DMS79 (cell line): Measurements from ENCODE around the gene ZNF385B.
A peak's percentile ranks its signal among the peaks of the same experiment; 100 is the strongest.
"Not testable (repeated sequence)": the region's sequence is repeated elsewhere in the genome, so short reads cannot be mapped to it uniquely, and the experiment has no call there.

Experiments used
- DNase-seq: peaks from one replicate; lab custom pipeline; 2025; lab: John Stamatoyannopoulos, UW

The ZNF385B gene

DNA sequence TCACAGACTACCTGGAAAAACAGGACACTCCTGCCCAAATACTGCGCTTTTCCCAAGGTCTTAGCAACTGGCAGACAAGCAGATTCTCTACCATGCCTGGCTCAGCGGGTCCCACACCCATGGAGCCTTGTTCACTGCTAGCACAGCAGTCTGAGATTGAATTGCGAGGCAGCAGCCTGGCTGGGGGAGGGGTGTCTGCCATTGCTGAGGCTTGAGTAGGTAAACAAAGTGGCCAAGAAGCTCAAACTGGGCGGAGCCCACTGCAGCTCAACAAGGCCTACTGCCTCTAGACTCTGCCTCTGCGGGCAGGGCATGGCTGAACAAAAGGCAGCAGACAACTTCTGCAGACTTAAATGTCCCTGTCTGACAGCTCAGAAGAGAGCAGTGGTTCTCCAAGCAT, 231.6 kb downstream of the ZNF385B start:
- not testable (repeated sequence) for DNase-seq

GRCh38 chr2:179626261-179626660, 235.2 kb downstream of the ZNF385B start:
- no peak for DNase-seq

- DNase-seq = no peak
Measured at GRCh38 chr2:179622635-179623300, 238.6 kb downstream of the ZNF385B start.

- no peak for DNase-seq
Measured at GRCh38 chr2:179622112-179622511, 239.3 kb downstream of the ZNF385B start.

DNA sequence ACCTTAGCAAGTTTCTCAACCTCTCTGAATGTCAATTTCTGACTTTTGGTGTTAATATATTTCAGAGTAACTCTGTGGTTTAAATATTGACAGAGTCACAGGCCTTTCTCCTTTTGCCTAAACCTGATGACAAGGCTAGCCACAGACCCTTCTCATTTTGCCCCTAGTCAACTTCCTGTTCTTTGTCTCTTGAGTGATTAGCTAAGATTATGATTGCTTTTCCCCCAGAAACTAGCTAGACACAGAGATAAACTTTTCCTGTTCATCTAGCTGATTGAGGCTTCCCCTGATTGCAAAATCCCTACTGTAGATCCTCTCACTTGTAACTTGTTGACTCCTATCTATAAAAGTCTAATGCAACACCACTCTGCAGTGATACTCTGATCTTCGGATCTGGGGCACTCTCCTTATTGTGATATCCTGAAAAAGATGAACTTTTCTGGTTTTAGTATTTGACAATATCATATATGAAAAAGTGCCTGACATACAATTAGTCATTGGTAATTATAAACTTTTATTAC, 241.4 kb downstream of the ZNF385B start:
- DNase-seq = no peak

DNA sequence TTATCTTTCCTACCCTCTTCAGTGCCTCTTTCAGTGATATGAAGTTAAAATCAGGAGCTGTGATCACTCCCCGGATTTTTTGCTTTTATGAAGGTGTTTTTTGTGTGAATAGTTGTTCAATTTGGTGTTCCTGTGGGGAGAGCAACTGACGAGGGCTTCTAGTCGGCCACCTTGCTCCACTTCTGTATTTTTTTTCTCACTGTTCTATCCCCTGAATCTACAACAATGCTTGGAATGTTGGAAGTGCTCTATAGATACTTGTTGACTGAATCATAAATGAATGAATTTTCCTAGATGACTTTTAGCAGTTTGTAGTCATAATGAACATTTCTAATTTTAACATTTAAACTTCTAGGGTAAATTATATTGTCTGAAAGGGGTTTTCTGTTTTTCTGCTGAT, 247.3 kb downstream of the ZNF385B start:
- no peak for DNase-seq

DNA sequence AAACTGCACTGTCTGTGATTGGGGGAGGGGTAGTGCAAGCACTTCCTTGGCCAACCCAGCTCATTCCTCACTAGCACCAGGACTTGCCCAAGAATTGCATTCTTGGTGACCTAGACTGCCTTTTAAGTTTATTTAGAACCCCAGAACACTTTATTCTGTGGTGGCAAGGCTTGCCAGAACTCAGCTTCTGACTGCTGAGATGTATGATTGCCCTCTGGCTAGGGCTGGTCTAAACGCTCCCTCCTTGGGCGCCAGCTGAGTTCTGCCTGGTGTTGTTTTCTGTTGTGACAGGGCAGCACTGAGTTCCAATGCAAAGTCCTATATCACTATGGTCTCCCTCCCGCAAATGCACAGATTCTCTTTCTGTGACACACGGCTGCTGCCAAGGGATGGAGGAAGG, 247.7 kb downstream of the ZNF385B start:
- DNase-seq = no peak

GRCh38 chr2:179613299-179613651, 248.1 kb downstream of the ZNF385B start:
- no peak for DNase-seq

GRCh38 chr2:179612591-179613298, 248.7 kb downstream of the ZNF385B start:
- DNase-seq = peak; percentile 8

GRCh38 chr2:179612108-179612507, 249.3 kb downstream of the ZNF385B start:
- peak; percentile 21 for DNase-seq

DNA sequence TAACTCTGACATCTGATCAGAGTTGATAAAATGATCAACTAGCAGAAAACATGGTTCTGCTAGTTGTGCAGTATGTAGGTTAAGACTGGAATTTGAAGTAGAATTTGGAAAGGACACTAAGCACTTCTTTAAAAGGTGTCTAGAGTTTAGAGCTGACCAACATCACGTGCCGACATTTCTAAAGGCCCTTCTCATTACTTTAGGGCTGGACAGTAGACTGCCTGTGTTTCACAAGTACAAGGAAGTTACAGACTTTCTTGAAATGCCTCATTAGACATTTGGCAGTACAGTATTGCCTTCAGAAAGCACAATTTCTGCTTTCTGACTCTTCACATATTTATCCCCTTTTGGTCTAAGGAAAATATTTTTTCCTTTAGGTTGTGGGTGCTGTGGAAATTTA, 255.3 kb downstream of the ZNF385B start:
- no peak for DNase-seq

DNA sequence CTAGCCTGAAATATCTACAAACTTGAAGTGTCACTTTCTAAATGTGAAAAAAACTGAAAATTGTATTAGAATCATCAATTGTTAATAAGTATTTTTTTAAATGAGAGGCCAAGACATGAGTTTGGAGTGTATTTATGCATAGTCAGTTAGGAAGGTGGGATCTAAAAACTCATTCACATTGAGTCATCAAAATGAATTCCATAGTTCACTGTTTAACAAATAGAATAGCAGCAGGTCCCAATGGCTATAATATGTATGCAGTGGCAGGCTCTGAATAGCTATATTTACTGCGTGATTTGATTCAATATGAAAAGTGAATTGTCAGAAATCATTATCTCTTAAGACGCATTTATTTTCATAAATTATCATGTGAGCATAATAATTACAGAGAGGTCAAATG, 256.1 kb downstream of the ZNF385B start:
- DNase-seq = no peak

DNA sequence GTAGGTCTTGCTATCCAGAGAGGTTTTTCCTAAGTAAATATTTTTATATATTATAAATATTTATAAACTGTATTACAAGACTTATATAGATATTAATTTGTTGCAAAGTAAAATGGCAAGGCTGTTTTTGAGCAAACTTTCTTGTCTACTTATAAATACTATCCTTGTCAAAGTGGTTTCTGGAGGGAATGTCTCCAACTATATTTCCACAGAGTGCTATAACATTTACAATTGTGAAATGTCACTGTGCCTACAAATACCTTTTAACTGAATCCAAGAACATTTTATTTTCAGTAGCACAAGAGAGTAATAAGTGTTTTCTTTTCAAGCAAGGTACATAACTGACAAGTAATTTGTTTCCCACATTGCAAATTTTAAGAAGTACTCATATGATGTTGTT, 256.8 kb downstream of the ZNF385B start:
- DNase-seq = no peak

GRCh38 chr2:179602452-179602851, 259.0 kb downstream of the ZNF385B start:
- no peak for DNase-seq

GRCh38 chr2:179596018-179596417, 265.4 kb downstream of the ZNF385B start:
- DNase-seq = no peak

DNA sequence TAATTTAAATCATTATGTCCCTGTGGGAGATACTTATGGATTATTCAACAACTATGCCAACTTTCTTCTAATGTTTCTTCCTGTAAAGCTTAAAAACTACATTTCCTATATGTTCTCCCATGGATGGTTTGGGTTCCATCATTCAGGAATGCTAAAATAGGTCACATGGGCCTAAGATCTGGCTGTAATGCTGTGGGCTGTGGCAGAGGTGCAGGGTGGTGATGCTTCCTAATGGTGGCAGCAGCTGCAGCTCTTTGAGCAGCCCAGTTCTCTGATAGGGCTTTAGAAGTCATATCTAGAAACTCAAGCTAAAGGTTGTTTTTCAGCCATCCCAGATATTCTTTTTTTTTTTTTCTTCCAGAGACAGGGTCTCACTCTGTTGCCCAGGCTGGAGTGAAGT, 266.1 kb downstream of the ZNF385B start:
- DNase-seq = no peak

DNA sequence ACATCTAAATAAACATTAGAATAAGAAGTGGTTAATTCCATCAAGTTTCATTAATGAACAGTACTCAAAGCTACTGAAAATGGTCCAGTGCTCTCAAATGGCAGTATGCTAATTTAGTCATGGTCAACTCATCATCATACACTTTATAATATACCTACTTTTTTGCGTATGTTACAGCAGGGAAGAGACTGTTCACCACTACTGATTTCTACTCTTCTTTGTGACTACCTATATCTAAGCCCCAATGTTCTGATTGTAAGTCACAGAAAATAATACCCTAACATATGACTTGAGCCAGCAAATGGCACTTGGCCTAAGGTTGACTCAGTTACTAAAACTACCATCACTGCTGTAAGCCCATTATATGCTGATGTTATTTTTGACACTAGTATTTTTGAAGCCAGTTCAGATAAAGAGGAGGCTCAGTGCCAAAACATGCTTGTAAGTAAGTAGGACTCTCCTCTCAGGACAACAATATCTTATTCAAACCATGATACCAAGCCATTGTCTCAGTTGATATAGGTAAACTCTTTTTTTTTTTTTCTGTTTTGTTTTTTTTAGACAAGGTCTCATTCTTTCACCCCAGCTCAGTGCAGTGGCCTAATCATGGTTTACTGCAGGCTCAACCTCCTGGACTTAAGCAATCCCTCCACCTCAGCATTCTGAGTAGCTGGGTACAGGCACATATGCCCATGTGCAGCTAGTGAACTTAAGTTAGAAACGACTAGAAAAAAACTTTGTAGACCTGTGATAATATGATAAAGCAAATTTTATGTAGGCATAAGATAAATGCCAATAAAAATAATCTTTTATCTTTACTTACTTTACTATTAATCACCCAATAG, 266.9 kb downstream of the ZNF385B start:
- no peak for DNase-seq

GRCh38 chr2:179593323-179593722, 268.1 kb downstream of the ZNF385B start:
- no peak for DNase-seq

- no peak for DNase-seq
Measured at GRCh38 chr2:179592167-179592936, 269.1 kb downstream of the ZNF385B start.

- DNase-seq = no peak
Measured at GRCh38 chr2:179591690-179592089, 269.7 kb downstream of the ZNF385B start.

DNA sequence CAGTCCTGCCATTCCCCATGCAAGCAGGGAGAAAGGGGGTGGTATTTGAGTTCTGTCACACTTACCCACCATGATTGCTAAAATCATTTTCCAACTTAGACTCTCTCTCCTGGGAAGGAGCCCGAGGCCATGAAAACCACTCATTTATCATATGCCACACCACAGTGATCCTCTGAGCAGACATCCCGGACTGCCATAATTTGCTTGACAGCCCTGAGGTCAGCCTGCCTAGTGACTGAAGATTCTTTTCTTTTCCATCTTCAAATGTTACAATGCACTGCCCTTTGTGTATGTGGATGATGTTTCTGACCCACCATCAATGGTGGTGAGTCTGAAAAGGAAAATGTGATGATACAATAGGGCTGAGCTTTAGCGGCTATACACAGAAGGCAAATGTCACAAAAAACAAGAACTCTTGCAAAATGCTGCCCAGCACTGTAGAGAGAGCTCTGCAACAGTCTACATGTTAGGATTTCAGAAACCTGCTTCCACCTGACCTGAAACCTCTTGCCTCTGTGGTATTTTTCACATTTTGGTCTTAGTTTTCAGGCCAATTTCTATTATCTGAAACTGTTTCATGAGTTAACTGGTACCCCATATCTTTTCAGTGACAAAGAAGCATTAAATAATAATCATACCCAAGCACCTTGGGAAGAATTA, 272.8 kb downstream of the ZNF385B start:
- no peak for DNase-seq
